Measurements from ENCODE around the gene ACOT11.

GRCh38 chr1:54609301-54609921, 61.4 kb downstream of the ACOT11 start:
- TF ChIP-seq ZKSCAN1 (IDR thresholded peaks at IDR 0.05; ENCODE audit: low read length) (no peak), IKZF4 (CRISPR knock-in tag; IDR thresholded peaks at IDR 0.05; ENCODE audit: borderline replicate concordance, low read depth, not compliant biosample characterization) (no peak), FOSL2 (CRISPR knock-in tag; IDR thresholded peaks at IDR 0.05) (no peak), NONO (IDR thresholded peaks at IDR 0.05) (no peak), NONO (CRISPR knock-in tag; conservative IDR thresholded peaks at IDR 0.05) (no peak), KDM4B (CRISPR knock-in tag; IDR thresholded peaks at IDR 0.05) (no peak), NFIC (IDR thresholded peaks at IDR 0.05; ENCODE audit: low read length) (no peak), SP4 (CRISPR knock-in tag; IDR thresholded peaks at IDR 0.05) (no peak), BRCA1 (CRISPR knock-in tag; IDR thresholded peaks at IDR 0.05) (no peak), ZFX (CRISPR knock-in tag; IDR thresholded peaks at IDR 0.05; ENCODE audit: low read depth) (no peak), ZC3H4 (CRISPR knock-in tag; IDR thresholded peaks at IDR 0.05; ENCODE audit: borderline replicate concordance) (no peak), ZNF441 (CRISPR knock-in tag; IDR thresholded peaks at IDR 0.05; ENCODE audit: borderline replicate concordance) (no peak), ZBTB14 (CRISPR knock-in tag; IDR thresholded peaks at IDR 0.05) (no peak)

All from HepG2 (cell line).